ENCODE data around the gene EHF. TPM values are rescaled to one million over a fixed set of nuclear protein-coding genes. Genes with fewer than 3 reads are reported as not detected.

EHF gene
- total and polyA plus RNA-seq, 2 of the 8 experiments (the other 6 are each of a cell fraction or from before 2014, with no cell fraction given) = not detected

DNA sequence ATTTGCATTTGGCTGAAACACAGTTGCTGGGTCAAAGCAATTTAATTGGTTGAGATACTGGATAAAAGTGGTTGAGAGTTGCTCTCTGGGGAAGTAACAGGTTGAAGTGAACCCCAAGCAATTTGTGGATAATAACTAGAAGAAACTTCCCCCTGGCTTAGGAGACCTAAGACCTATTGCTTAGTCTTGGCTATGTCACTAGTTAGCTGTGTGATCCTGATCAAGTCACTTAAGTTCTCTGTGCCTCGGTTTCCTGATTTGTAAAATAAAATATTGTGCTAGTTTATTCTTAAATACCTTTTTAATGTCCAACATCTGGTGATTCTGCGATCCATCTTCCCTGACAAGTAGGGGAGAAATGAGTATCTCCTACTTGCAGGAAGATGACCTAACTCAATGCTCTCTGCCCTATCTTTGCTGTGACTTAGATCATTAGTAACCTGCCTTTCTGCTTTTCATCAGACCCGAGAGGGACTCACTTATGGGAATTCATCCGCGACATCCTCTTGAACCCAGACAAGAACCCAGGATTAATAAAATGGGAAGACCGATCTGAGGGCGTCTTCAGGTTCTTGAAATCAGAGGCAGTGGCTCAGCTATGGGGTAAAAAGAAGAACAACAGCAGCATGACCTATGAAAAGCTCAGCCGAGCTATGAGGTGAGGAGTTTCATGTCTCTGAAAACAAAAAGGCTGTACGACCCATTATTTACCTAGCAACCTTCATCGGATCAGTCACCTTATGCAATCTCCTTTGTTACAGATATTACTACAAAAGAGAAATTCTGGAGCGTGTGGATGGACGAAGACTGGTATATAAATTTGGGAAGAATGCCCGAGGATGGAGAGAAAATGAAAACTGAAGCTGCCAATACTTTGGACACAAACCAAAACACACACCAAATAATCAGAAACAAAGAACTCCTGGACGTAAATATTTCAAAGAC lies 37.5 kb downstream of the EHF start:
- no peak overlapping the region for H3K4me3 ChIP-seq (ENCODE audit: extremely low read depth in 1 of 4, insufficient read depth in 2 of 4, low read depth in 3 of 4, low read length in 4 of 4)
- no peak overlapping the region for H2BK120ac ChIP-seq (replicated peaks; ENCODE audit: low read depth, low read length)
- no peaks in the 10 kb centered on the region; a peak in 1 of 7 replicates for H3K27me3 ChIP-seq (replicated peaks in 1 of 4; ENCODE audit: control insufficient read depth in 3 of 4, extremely low read depth in 1 of 4, insufficient read depth in 3 of 4, low read length in 3 of 4)
- no peak overlapping the region for H2BK12ac ChIP-seq (ENCODE audit: low read depth, low read length)
- no peaks in the 10 kb centered on the region for H3K9me3 ChIP-seq (ENCODE audit: insufficient read depth in 2 of 2, low read depth in 1 of 2, low read length in 1 of 2)
- no peak overlapping the region for H4K5ac ChIP-seq (ENCODE audit: insufficient read length, low read depth, low read length)
- no peak for TF ChIP-seq EGR1 (IDR thresholded peaks at IDR 0.05; ENCODE audit: borderline replicate concordance, low read depth, low read length)
- H3K4me2 ChIP-seq (ENCODE audit: insufficient read depth in 1 of 2, low read depth in 2 of 2, low read length in 2 of 2) = no peak overlapping the region
- DNase-seq (ENCODE audit: low read depth in 1 of 2, low spot score in 2 of 2) (no peak), FAIRE-seq (no peak)
- no peak overlapping the region for H2AFZ ChIP-seq (ENCODE audit: low read length)
- 92% methylated on average over 14 of the region's 14 CpGs; no CpG with 5 or more reads in 1 of the 2 experiments for WGBS, 2 experiments (ENCODE audit: extremely low coverage in 1 of 2, insufficient coverage in 1 of 2, insufficient read length in 1 of 2, insufficient replicate concordance in 2 of 2, low coverage in 1 of 2, low lambda C conversion rate in 2 of 2, missing lambda C conversion rate in 1 of 2)
- no peak overlapping the region for H3K18ac ChIP-seq (ENCODE audit: extremely low read depth, low read length)
- H2AK5ac ChIP-seq (ENCODE audit: low read depth, low read length) = no peak overlapping the region
- H3K14ac ChIP-seq (ENCODE audit: insufficient read length) = no peak overlapping the region
- H4K91ac ChIP-seq (replicated peaks; ENCODE audit: insufficient read length, low read length) = no peak overlapping the region
- H3K4ac ChIP-seq (replicated peaks; ENCODE audit: insufficient read length, low read depth, low read length) = no peak overlapping the region
- H3K23me2 ChIP-seq (ENCODE audit: low read depth, low read length) = peaks cover 2% of the 10 kb centered on the region; the same call in 1 of the 2 replicates
- H2BK5ac ChIP-seq (ENCODE audit: low read depth, low read length) = no peak overlapping the region
- no peak overlapping the region for H3K56ac ChIP-seq (replicated peaks; ENCODE audit: insufficient read length, low read depth, low read length)
- no peaks in the 10 kb centered on the region for H3K79me2 ChIP-seq (ENCODE audit: control insufficient read depth in 1 of 2, insufficient read depth in 2 of 2, low read length in 2 of 2)
- H2BK15ac ChIP-seq (ENCODE audit: low read length) = no peak overlapping the region
- H3K9ac ChIP-seq (replicated peaks in 1 of 4; ENCODE audit: extremely low read depth in 1 of 4, low read depth in 3 of 4, low read length in 3 of 4) = no peak overlapping the region
- CTCF ChIA-PET (ENCODE audit: partially characterized antibody) = no interaction called here
- H4K20me1 ChIP-seq (replicated peaks in 1 of 2; ENCODE audit: control insufficient read depth in 1 of 2, insufficient read depth in 2 of 2, low read length in 2 of 2) = no peaks in the 10 kb centered on the region
- no peaks in the 10 kb centered on the region for H3K79me1 ChIP-seq (ENCODE audit: low read depth, low read length)
- POLR2A ChIA-PET (ENCODE audit: partially characterized antibody) = no interaction called here
- no peak overlapping the region for H2BK20ac ChIP-seq (ENCODE audit: low read length)
- H3K27ac ChIP-seq (ENCODE audit: low read depth, low read length) = no peak overlapping the region
- peaks cover 0 to 16% (median 9%) of the 10 kb centered on the region in 4 experiments; a peak in 5 of 7 replicates for H3K4me1 ChIP-seq (replicated peaks in 1 of 4; ENCODE audit: control insufficient read depth in 3 of 4, insufficient read depth in 4 of 4, low read length in 3 of 4)
- no peak overlapping the region for H4K8ac ChIP-seq (ENCODE audit: extremely low read depth, insufficient read depth, low read length)
- no peaks in the 10 kb centered on the region for H3K36me3 ChIP-seq (ENCODE audit: control insufficient read depth in 2 of 4, insufficient read depth in 4 of 4, low read length in 3 of 4)
- H3K23ac ChIP-seq (ENCODE audit: insufficient read length) = no peak overlapping the region
